ENCODE results near the gene KCNB1.

DNA sequence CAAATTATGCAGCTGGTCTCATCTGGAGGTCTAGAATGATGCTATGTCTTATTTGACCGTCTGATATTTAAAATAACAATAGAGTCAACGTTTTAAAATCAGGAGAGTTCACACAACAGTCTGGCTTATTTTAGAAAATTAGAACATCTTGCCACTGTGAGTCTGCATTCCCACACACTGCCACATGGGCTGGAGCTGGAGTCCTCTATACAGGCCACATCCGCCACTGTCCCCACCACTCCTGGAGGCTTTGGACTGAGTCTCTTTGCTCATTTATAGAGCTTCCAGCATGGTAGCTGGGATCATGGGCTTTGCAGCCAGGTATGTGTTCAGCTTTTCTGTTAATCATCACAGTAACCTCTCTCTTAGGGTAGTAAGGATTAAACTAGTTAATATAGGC lies 135.8 kb downstream of the KCNB1 start:
- TF ChIP-seq, protein P1, sequence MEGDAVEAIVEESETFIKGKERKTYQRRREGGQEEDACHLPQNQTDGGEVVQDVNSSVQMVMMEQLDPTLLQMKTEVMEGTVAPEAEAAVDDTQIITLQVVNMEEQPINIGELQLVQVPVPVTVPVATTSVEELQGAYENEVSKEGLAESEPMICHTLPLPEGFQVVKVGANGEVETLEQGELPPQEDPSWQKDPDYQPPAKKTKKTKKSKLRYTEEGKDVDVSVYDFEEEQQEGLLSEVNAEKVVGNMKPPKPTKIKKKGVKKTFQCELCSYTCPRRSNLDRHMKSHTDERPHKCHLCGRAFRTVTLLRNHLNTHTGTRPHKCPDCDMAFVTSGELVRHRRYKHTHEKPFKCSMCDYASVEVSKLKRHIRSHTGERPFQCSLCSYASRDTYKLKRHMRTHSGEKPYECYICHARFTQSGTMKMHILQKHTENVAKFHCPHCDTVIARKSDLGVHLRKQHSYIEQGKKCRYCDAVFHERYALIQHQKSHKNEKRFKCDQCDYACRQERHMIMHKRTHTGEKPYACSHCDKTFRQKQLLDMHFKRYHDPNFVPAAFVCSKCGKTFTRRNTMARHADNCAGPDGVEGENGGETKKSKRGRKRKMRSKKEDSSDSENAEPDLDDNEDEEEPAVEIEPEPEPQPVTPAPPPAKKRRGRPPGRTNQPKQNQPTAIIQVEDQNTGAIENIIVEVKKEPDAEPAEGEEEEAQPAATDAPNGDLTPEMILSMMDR (IDR thresholded peaks at IDR 0.05), result no peak
- TF ChIP-seq POLR2A (IDR thresholded peaks at IDR 0.05), result no peak

Data from prostate gland (tissue), 2 donors.